GM10248 (cell line): ENCODE measurements around the gene PCSK5.

Source experiments
- CTCF ChIA-PET: fragments of 300-600 bp; sonication (Branson Sonifier 250); formaldehyde crosslinking; extraction: SDS; loops from one replicate; lab custom pipeline; 2021; ENCODE audit warnings: antibody characterized with exemption; lab: Yijun Ruan, JAX
- POLR2A ChIA-PET: fragments of 350-650 bp; sonication (Branson Sonifier 250); formaldehyde crosslinking; extraction: SDS; loops from one replicate; lab custom pipeline; 2020; ENCODE audit warnings: antibody characterized with exemption; lab: Yijun Ruan, JAX
- DNase-seq: peaks from one replicate; pipeline ENCODE4 v3.0.0; 2012; ENCODE audit errors: extremely low spot score
- CTCF ChIP-seq: IDR thresholded peaks from 2 replicates; pipeline ENCODE4 v1.5.1; 2012; ENCODE audit warnings: mild to moderate bottlenecking, low read depth; ENCODE audit errors: extremely low read depth, missing control alignments, control extremely low read depth

PCSK5 gene

DNA sequence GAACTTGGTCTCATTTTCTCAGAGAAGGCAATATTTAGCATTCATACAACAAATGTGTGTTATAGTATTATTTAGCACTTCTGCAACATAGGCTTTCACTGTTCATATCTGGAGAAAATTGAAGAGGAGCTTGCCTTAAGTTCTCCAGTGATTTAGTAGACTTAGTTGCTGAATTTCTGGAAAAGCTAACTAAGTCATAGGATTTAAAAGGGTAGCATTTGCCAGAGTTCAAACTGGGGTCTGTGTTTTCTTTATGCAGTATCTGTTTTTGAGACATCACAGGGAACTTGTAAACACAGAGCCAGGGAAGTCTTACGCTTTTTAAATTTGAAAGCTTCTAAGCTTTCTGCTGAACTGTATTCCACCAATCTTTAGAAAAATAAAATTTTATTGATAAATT, 8.7 kb upstream of the PCSK5 start:
- POLR2A ChIA-PET, result no interaction called here
- TF ChIP-seq CTCF, result no peak
- CTCF ChIA-PET, result interaction anchor here (1.3 to 1.6 kb wide), 2 partner anchors 15 to 22 kb away, joined by 4 to 6 read pairs; no protein-coding TSS in a partner anchor
- DNase-seq, result no peak

- ChIA-PET POLR2A (no interaction called here), CTCF (interaction anchor here (0.7 to 1.3 kb wide), 4 partner anchors 10 to 21 kb away, joined by 3 to 4 read pairs (median 3); no protein-coding TSS in a partner anchor)
- TF ChIP-seq CTCF, result no peak
- DNase-seq, result no peak
Measured at GRCh38 chr9:75885652-75886051, 4.8 kb upstream of the PCSK5 start.

GRCh38 chr9:75889577-75889976, 896 bp upstream of the PCSK5 start:
- ChIA-PET POLR2A (no interaction called here), CTCF (interaction anchor here (1.1 to 1.3 kb wide), 2 partner anchors 9 to 18 kb away, joined by 3 to 7 read pairs; no protein-coding TSS in a partner anchor)
- no peak for TF ChIP-seq CTCF
- DNase-seq, result peak; percentile 15

DNA sequence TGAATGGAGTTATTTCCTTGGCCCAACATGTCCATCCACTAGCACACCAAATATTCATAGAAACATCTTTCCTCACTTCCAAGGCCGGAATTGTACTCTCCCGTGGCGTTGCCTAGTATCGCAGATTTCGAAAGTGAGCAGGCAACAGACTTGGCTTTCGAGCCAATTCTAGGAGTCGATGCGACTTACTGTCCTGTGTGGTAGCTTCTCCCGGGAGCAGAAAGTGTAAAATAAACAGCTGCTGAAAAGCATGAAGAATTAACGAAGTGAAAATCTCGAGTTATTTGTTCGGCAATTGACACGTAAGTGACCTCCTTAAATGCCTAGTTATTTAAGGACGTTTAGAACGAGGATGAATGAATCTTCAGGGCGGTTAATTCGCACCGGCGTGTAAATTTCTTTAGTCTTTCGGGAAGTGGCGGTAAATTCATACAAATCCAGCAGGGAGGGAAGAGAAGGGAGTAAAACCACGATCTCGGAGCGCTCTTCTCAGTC, 449 bp upstream of the PCSK5 start:
- POLR2A ChIA-PET, result no interaction called here
- CTCF ChIA-PET, result interaction anchor here (1.0 to 1.3 kb wide), 3 partner anchors 10 to 25 kb away, joined by 3 to 7 read pairs (median 3); no protein-coding TSS in a partner anchor
- DNase-seq, result peak; percentile 16
- TF ChIP-seq CTCF, result no peak

GRCh38 chr9:75891277-75891741, 836 bp downstream of the PCSK5 start:
- POLR2A ChIA-PET, result interaction anchor here (0.6 kb wide), 1 partner anchor 547 kb away, joined by 3 read pairs; no protein-coding TSS in a partner anchor
- no peak for TF ChIP-seq CTCF
- CTCF ChIA-PET, result no interaction called here
- DNase-seq, result no peak

DNA sequence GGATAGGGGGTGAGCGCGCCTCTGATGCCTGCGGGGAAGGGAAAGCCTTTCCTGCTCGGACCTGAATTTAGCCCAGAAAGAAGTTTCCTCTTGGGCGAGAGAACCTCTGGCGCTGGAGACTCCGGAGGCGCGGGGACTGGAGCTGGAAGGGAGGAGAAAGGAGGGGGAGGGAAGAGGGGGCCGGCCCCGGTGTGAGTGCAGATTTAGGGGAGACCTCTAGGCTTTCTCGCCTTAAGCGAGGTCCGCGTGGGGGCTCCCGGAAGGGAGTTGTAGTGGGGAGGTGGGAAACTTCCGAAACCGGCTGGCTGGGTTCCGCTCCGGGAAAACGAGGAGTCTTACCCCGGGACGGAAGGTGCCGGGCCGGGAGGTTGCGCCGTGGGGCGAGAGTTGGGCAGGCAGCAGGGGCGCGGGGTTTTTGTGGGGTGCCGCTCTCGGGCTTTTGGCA, 1.3 kb downstream of the PCSK5 start:
- TF ChIP-seq CTCF, result no peak
- peak; percentile 22 for DNase-seq
- ChIA-PET CTCF (no interaction called here), POLR2A (no interaction called here)
